ENCODE measurements around the gene SUSD1. TPM values are rescaled to one million over a fixed set of nuclear protein-coding genes. Genes with fewer than 3 reads are reported as not detected.

SUSD1 gene
- total RNA-seq, 1 experiment from 2014 or later: 8.1 TPM

DNA sequence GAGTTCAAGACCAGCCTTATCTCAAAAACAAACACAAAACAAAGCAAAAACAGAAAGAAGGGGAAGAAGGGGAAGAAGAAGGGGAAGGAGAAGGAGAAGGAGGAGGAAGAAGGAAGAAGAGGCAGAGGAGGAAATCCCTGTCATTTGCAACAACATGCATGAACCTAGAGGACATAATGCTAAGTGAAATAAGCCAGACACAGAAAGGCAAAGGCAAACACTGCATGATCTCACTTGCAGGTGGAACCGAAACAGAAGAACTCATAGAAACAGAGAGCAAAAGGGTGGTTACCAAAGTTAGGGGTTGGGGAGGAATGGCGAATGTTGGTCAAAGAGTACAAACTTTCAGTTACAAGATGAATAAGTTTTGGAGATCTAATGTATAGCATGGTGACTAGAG is 143.1 kb downstream of the SUSD1 start:
- no peak overlapping the region for H3K4me3 Mint-ChIP-seq
- no peak overlapping the region for H3K27ac ChIP-seq (ENCODE audit: insufficient read length, low read depth, low read length)

More for the DNA sequence above, 143.1 kb downstream of the SUSD1 start:
- no peak overlapping the region for H2AFZ ChIP-seq (ENCODE audit: low read length)
- no peak overlapping the region for H4K8ac ChIP-seq (replicated peaks; ENCODE audit: insufficient read length, low read depth, low read length)
- no peak for DNase-seq
- Mint-ChIP-seq H3K27ac (peak overlapping the region in 1 of 3 experiments; percentile 19; a peak in 1 of 7 replicates), H3K4me1 (peaks cover 10 to 15% of the 10 kb centered on the region in 2 experiments), H3K36me3 (ENCODE audit: insufficient read depth in 1 of 3, low read depth in 3 of 3) (no peaks in the 10 kb centered on the region), H3K9me3 (no peaks in the 10 kb centered on the region), H3K27me3 (ENCODE audit: low read depth) (no peaks in the 10 kb centered on the region)
- H3K4me1 ChIP-seq (ENCODE audit: insufficient read depth, low read length): 0 out of 2 replicates have a peak, but pooled peaks cover 3% of the 10 kb centered on the region
- no peak overlapping the region for H2BK12ac ChIP-seq (ENCODE audit: insufficient read length, low read depth, low read length)
- no peak overlapping the region for H3K9ac ChIP-seq (ENCODE audit: extremely low read depth, insufficient read length, low read length)
- no peak overlapping the region for H4K5ac ChIP-seq (ENCODE audit: insufficient read length, low read depth, low read length)
- no peaks in the 10 kb centered on the region for H3K23me2 ChIP-seq (ENCODE audit: insufficient read length, low read depth, low read length, poor library complexity, severe bottlenecking)
- H3K79me1 ChIP-seq (ENCODE audit: insufficient read depth, low read depth, low read length, poor library complexity, severe bottlenecking): no peaks in the 10 kb centered on the region
- H2BK15ac ChIP-seq (ENCODE audit: low read depth, low read length): no peak overlapping the region
- H2BK120ac ChIP-seq (ENCODE audit: low read depth, low read length, poor library complexity, severe bottlenecking): no peak overlapping the region
- no peak overlapping the region for H3K18ac ChIP-seq (ENCODE audit: insufficient read length, low read depth, low read length)
- no peaks in the 10 kb centered on the region for H3K27me3 ChIP-seq (ENCODE audit: insufficient read depth, low read length)
- H4K91ac ChIP-seq (ENCODE audit: insufficient read length, low read depth, low read length): no peak overlapping the region
- no peak overlapping the region for H3K23ac ChIP-seq (ENCODE audit: insufficient read length, low read depth, low read length)
- no CpG with 5 or more reads among the region's 2 CpGs for WGBS (ENCODE audit: extremely low coverage, insufficient read length, low lambda C conversion rate)
- H3K56ac ChIP-seq (ENCODE audit: insufficient read length, low read depth, low read length): no peak overlapping the region
- no peak overlapping the region for H2AK5ac ChIP-seq (ENCODE audit: insufficient read length, low read length)
- no peak overlapping the region for H2BK5ac ChIP-seq (ENCODE audit: insufficient read length, low read length)
- no peak overlapping the region for H2BK20ac ChIP-seq (ENCODE audit: low read depth, low read length, poor library complexity, severe bottlenecking)
- no peak overlapping the region for H3K4me2 ChIP-seq (ENCODE audit: insufficient read depth, insufficient read length, low read length)
- H4K20me1 ChIP-seq (ENCODE audit: control insufficient read depth, insufficient read depth, insufficient read length): no peaks in the 10 kb centered on the region
- H3K9me3 ChIP-seq (ENCODE audit: control insufficient read depth, low read depth, low read length): no peaks in the 10 kb centered on the region
- TF ChIP-seq, protein P1, sequence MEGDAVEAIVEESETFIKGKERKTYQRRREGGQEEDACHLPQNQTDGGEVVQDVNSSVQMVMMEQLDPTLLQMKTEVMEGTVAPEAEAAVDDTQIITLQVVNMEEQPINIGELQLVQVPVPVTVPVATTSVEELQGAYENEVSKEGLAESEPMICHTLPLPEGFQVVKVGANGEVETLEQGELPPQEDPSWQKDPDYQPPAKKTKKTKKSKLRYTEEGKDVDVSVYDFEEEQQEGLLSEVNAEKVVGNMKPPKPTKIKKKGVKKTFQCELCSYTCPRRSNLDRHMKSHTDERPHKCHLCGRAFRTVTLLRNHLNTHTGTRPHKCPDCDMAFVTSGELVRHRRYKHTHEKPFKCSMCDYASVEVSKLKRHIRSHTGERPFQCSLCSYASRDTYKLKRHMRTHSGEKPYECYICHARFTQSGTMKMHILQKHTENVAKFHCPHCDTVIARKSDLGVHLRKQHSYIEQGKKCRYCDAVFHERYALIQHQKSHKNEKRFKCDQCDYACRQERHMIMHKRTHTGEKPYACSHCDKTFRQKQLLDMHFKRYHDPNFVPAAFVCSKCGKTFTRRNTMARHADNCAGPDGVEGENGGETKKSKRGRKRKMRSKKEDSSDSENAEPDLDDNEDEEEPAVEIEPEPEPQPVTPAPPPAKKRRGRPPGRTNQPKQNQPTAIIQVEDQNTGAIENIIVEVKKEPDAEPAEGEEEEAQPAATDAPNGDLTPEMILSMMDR (conservative IDR thresholded peaks at IDR 0.05): no peak
- H3T11ph ChIP-seq (ENCODE audit: low read length): no peak overlapping the region
- no peak overlapping the region for H3K4ac ChIP-seq (ENCODE audit: low read depth, low read length)
- no peaks in the 10 kb centered on the region for H3K79me2 ChIP-seq (ENCODE audit: insufficient read depth, low read length)
- H3K14ac ChIP-seq (ENCODE audit: insufficient read depth, low read length): no peak overlapping the region
